Measurements from ENCODE around the gene IST1.
"Not testable (repeated sequence)": the region's sequence is repeated elsewhere in the genome, so short reads cannot be mapped to it uniquely, and the experiment has no call there.

IST1 gene

GRCh38 chr16:71863995-71864394, 31.3 kb upstream of the IST1 start:
- no peak for TF ChIP-seq CTCF (IDR thresholded peaks at IDR 0.05; ENCODE audit: control extremely low read depth, extremely low read depth, low read depth, missing control alignments)
- POLR2A ChIA-PET: interaction anchor here (0.8 kb wide), 1 partner anchor 55 kb away, joined by 3 read pairs; the partner anchor contains the start of gene AP1G1
- CTCF ChIA-PET: interaction anchor here (1.2 to 4.7 kb wide), 3 partner anchors 8 to 99 kb away, joined by 3 to 35 read pairs (median 4); partner anchors contain the start of gene ZNF821
- no peak for DNase-seq (ENCODE audit: extremely low spot score)

- POLR2A ChIA-PET: no interaction called here
- no peak for TF ChIP-seq CTCF (IDR thresholded peaks at IDR 0.05; ENCODE audit: control extremely low read depth, extremely low read depth, low read depth, missing control alignments)
Observed at GRCh38 chr16:71865173-71865863, 30.0 kb upstream of the IST1 start.

GRCh38 chr16:71867175-71867574, 28.2 kb upstream of the IST1 start:
- CTCF ChIA-PET: interaction anchor here (0.8 to 4.7 kb wide), 4 partner anchors 8 to 16 kb away, joined by 4 to 35 read pairs (median 8); partner anchors contain the start of gene ZNF821
- POLR2A ChIA-PET; DNase-seq (ENCODE audit: extremely low spot score): not testable (repeated sequence)

More at GRCh38 chr16:71865173-71865863, 30.0 kb upstream of the IST1 start:
- no peak for DNase-seq (ENCODE audit: extremely low spot score)
- CTCF ChIA-PET: interaction anchor here (1.3 to 4.7 kb wide), 3 partner anchors 8 to 18 kb away, joined by 5 to 35 read pairs (median 11); partner anchors contain the start of gene ZNF821

- no peak for DNase-seq (ENCODE audit: extremely low spot score)
- ChIA-PET POLR2A (no interaction called here), CTCF (interaction anchor here (0.8 to 1.0 kb wide), 3 partner anchors 11 to 15 kb away, joined by 3 to 4 read pairs (median 4); no protein-coding TSS in a partner anchor)
- TF ChIP-seq CTCF (IDR thresholded peaks at IDR 0.05; ENCODE audit: control extremely low read depth, extremely low read depth, low read depth, missing control alignments): no peak
Observed at GRCh38 chr16:71867939-71868338, 27.4 kb upstream of the IST1 start.

- CTCF ChIA-PET: interaction anchor here (0.7 to 7.6 kb wide), 3 partner anchors 11 to 93 kb away, joined by 3 to 91 read pairs (median 3); partner anchors contain the start of gene ZNF821
- no peak for TF ChIP-seq CTCF (IDR thresholded peaks at IDR 0.05; ENCODE audit: control extremely low read depth, extremely low read depth, low read depth, missing control alignments)
- POLR2A ChIA-PET: no interaction called here
- DNase-seq (ENCODE audit: extremely low spot score): no peak
Observed at GRCh38 chr16:71869089-71869488, 26.2 kb upstream of the IST1 start.

GRCh38 chr16:71870818-71871217, 24.5 kb upstream of the IST1 start:
- ChIA-PET POLR2A (no interaction called here), CTCF (interaction anchor here (1.1 to 7.6 kb wide), 6 partner anchors 12 to 31 kb away, joined by 3 to 91 read pairs (median 4); partner anchors contain the start of gene ZNF821)
- DNase-seq (ENCODE audit: extremely low spot score): no peak
- TF ChIP-seq CTCF (IDR thresholded peaks at IDR 0.05; ENCODE audit: control extremely low read depth, extremely low read depth, low read depth, missing control alignments): no peak

- no peak for TF ChIP-seq CTCF (IDR thresholded peaks at IDR 0.05; ENCODE audit: control extremely low read depth, extremely low read depth, low read depth, missing control alignments)
- CTCF ChIA-PET: interaction anchor here (1.1 to 7.6 kb wide), 6 partner anchors 10 to 88 kb away, joined by 3 to 91 read pairs (median 4); partner anchors contain the start of gene ZNF821
- DNase-seq (ENCODE audit: extremely low spot score): no peak
- POLR2A ChIA-PET: no interaction called here
Observed at GRCh38 chr16:71873199-71873598, 22.1 kb upstream of the IST1 start.

All from GM10248 (cell line).